OCI-LY3 (cell line): Measurements from ENCODE around the gene FRAS1.
"Not testable (repeated sequence)": the region's sequence is repeated elsewhere in the genome, so short reads cannot be mapped to it uniquely, and the experiment has no call there.

ENCODE experiments used
- H2AFZ ChIP-seq: fragments of 200-600, 300-600 bp; shearing (Covaris generic); 2 replicates; pipeline ENCODE4 v1.6.0; 2014; ENCODE audit warnings: antibody characterized with exemption, low read depth, low read length
- H3K27ac ChIP-seq: fragments of 200-600, 300-600 bp; sonication (generic); 2 replicates; pipeline ENCODE4 v1.5.1; 2014; ENCODE audit warnings: mild to moderate bottlenecking, low read length, moderate library complexity, mixed read lengths
- H3K27me3 ChIP-seq: fragments of 200-600, 300-600 bp; sonication (generic); 2 replicates; pipeline ENCODE4 v1.6.1; 2014; ENCODE audit warnings: low read depth, low read length, mixed read lengths
- H3K36me3 ChIP-seq: fragments of 200-600, 300-600 bp; sonication (generic); replicated peaks from 2 replicates; pipeline ENCODE3; 2014; ENCODE audit warnings: low read depth, low read length, mixed read lengths
- H3K4me1 ChIP-seq: fragments of 300-600, 200-600 bp; sonication (generic); 2 replicates; pipeline ENCODE4 v1.6.1; 2014; ENCODE audit warnings: low read length, mixed read lengths
- H3K4me2 ChIP-seq: fragments of 200-600, 300-600 bp; sonication (generic); 2 replicates; pipeline ENCODE4 v1.6.1; 2014; ENCODE audit warnings: low read length, mixed read lengths
- H3K4me3 ChIP-seq: fragments of 300-600, 200-600 bp; sonication (generic); 2 replicates; pipeline ENCODE4 v1.5.1; 2014; ENCODE audit warnings: antibody characterized with exemption, mild to moderate bottlenecking, low read length, moderate library complexity
- H3K79me2 ChIP-seq: fragments of 300-600, 200-600 bp; shearing (Covaris generic); 2 replicates; pipeline ENCODE4 v1.6.1; 2014; ENCODE audit warnings: mild to moderate bottlenecking, low read length, mixed read lengths
- H3K9ac ChIP-seq: fragments of 300-600, 200-600 bp; shearing (Covaris generic); 2 replicates; pipeline ENCODE4 v1.6.0; 2014; ENCODE audit warnings: mild to moderate bottlenecking, low read length, moderate library complexity
- H3K9me3 ChIP-seq: fragments of 200-600, 300-600 bp; shearing (Covaris generic); 2 replicates; pipeline ENCODE4 v1.6.1; 2014; ENCODE audit warnings: low read length, mixed read lengths; ENCODE audit not compliant: insufficient read depth
- H4K20me1 ChIP-seq: fragments of 200-600, 300-600 bp; sonication (generic); 2 replicates; pipeline ENCODE4 v1.6.1; 2016; ENCODE audit warnings: low read length, mixed read lengths; ENCODE audit not compliant: insufficient read depth
- CTCF ChIP-seq: fragments of 200-600, 300-600 bp; sonication (generic); IDR thresholded peaks from 2 replicates; pipeline ENCODE4 v1.5.1; 2014; ENCODE audit warnings: antibody characterized with exemption, low read length, low read depth
- EZH2phosphoT487 ChIP-seq: fragments of 200-600 bp; shearing (Covaris generic); IDR thresholded peaks from 2 replicates; pipeline ENCODE4 v1.6.1; 2018; ENCODE audit warnings: antibody characterized with exemption, mixed run types, low read depth

Gene FRAS1

DNA sequence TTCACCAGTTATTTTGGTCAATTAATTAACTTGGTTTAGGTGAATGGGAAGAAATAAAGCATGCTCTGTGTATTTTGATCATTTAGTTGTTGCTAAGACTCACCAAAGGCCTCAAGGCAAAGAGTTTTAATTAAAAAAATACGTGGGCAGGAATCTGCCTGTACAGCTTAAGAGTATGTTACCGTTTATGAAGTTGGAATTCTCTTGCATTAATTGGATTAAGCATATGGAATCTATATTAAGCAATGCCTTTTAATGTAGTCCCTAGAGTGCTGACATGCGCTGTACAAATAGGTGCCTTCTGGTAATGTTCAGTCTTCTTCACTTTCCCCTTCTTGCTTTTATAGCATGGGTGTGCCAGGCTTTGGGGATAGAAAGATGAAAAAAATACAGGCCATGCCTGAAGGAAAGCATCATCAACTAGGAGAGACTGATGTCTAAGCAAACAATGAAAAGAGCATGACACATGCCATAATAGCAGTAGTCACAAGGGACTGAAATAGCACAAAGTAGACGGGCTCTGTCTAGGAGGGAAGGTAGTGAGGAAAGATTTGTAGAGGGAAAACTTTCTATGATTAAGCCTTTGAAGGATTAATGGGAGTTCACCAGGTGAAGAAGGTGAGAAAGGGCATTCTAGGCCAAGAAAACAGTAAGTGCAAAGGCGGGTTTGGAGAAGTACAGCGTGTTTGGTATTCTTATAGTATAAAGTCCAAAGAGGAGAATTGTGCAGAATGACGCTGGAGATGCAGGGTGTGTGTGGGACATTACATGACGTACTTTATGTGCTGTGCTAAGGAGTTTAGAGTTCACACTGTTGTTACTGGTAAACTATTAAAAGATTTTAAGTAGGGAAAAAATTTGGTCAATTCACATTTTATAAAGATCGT, 268.4 kb downstream of the FRAS1 start:
- no peak overlapping the region for H3K4me3 ChIP-seq
- H3K4me2 ChIP-seq = no peak overlapping the region
- no peaks in the 10 kb centered on the region for H4K20me1 ChIP-seq
- no peaks in the 10 kb centered on the region for H3K79me2 ChIP-seq
- TF ChIP-seq EZH2phosphoT487 (no peak), CTCF (no peak)
- H3K4me1 ChIP-seq = peaks cover 2% of the 10 kb centered on the region; the same call in 1 of the 2 replicates
- H2AFZ ChIP-seq = no peak overlapping the region
- no peak overlapping the region for H3K9ac ChIP-seq
- H3K27me3 ChIP-seq = no peaks in the 10 kb centered on the region
- no peaks in the 10 kb centered on the region for H3K9me3 ChIP-seq
- no peak overlapping the region for H3K27ac ChIP-seq
- H3K36me3 ChIP-seq = no peaks in the 10 kb centered on the region

GRCh38 chr4:78328591-78328990, 271.5 kb downstream of the FRAS1 start:
- H3K27me3 ChIP-seq, H3K36me3 ChIP-seq, H3K79me2 ChIP-seq, H2AFZ ChIP-seq, H3K9ac ChIP-seq, H3K4me3 ChIP-seq, H3K4me2 ChIP-seq, H4K20me1 ChIP-seq, H3K4me1 ChIP-seq, H3K27ac ChIP-seq, H3K9me3 ChIP-seq: not testable (repeated sequence)

DNA sequence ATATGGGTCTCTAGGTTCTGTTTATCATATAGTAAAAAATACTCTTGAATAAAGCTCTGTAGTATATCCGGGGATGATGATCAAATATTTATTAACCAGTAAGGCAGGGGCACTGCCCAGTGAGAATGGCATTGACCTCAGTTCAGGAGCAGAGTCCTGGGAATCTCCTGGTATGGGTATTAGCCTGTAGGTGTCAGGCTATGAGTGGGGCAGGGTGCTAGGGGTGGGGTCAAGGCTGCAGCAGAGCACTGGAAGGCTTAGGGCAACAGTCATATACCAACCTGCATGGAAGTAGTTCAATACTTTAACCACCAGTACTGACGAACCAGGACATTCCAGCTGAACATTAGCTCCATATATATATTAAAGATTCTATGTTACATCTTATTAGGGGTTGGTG, 274.1 kb downstream of the FRAS1 start:
- Histone ChIP-seq H2AFZ (no peak overlapping the region), H4K20me1 (no peaks in the 10 kb centered on the region), H3K27ac (no peak overlapping the region), H3K36me3 (no peaks in the 10 kb centered on the region), H3K79me2 (no peaks in the 10 kb centered on the region), H3K9me3 (no peaks in the 10 kb centered on the region), H3K27me3 (no peaks in the 10 kb centered on the region), H3K4me1 (peaks cover 8% of the 10 kb centered on the region; the same call in 1 of the 2 replicates), H3K4me3 (no peak overlapping the region), H3K4me2 (no peak overlapping the region), H3K9ac (no peak overlapping the region)
- no peak for TF ChIP-seq EZH2phosphoT487
- no peak for TF ChIP-seq CTCF

GRCh38 chr4:78331965-78332364, 274.8 kb downstream of the FRAS1 start:
- Histone ChIP-seq H3K27me3 (no peaks in the 10 kb centered on the region), H3K9ac (no peak overlapping the region), H3K9me3 (no peaks in the 10 kb centered on the region), H3K79me2 (no peaks in the 10 kb centered on the region), H3K27ac (no peak overlapping the region), H3K36me3 (no peaks in the 10 kb centered on the region), H3K4me1 (peaks cover 8% of the 10 kb centered on the region; the same call in 1 of the 2 replicates), H3K4me3 (no peak overlapping the region), H4K20me1 (no peaks in the 10 kb centered on the region), H3K4me2 (no peak overlapping the region), H2AFZ (no peak overlapping the region)
- TF ChIP-seq CTCF (no peak), EZH2phosphoT487 (no peak)
